ENCODE data around the gene CCDC8.
"Not testable (repeated sequence)": the region's sequence is repeated elsewhere in the genome, so short reads cannot be mapped to it uniquely, and the experiment has no call there.

CCDC8 gene

DNA sequence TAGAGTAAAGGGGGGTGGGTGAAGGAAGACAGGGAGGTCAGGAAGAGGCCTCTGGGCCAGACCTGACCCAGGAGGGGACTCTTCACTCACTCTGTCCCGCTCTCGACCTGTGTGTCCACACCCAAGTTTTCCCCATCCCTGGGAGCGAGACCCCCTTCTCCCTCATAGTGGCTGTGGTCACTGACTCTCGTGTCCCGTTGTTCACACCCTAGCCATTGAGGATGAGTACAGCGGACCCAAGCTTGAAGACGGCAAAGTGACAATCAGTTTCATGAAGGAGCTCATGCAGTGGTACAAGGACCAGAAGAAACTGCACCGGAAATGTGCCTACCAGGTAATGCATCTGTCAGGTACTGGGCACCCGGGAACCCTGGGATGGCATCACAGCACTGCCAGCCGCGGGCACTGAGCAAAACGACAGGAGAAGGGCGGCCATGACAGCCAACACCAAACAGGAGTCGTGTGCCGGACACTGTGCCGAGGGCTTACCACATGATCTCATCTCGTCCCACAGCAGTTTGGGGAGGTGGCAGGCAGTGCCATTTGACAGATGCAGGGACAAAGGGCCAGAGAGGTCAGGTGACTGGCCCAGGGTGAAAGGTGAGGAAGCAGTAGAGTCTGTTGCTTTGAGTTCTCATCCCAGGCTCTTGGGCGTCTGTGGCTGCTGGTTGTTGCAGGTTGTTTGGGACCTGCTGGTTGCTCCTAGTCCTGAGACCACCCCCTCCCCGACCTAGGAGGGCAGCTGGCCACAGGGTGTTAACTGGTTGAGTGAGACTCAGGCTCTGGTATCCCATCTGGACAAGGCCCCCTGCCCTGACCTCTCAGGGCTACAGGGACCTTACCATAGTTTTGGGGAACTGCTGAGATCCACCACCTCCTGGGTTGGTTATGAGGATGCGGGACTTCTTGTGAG, 36.9 kb downstream of the CCDC8 start:
- no peak for DNase-seq

DNA sequence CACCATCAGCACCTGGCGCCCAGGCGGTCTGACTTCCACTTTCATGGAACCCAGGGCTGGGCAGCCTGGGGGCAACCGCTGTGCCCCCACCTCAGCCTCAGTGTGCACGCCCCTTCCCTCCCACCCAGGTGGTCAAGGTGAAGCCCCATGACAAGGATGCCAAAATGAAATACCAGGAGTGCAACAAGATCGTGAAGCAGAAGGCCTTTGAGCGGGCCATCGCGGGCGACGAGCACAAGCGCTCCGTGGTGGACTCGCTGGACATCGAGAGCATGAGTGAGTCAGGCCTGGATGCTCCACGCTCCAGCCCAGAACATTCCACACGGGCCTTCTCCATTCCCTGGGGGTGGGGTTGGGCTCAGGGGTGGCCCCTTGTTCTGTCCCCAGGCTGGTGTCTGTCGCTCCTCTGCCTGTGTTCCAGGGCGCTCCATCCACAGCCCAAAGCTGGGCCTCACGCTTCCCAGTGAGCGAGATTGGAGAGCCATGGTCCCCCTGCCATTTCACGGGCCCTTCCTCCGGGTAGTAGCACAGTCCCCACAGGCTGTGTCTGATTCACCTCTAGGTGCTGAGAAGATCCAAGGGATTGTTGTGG, 37.8 kb downstream of the CCDC8 start:
- not testable (repeated sequence) for DNase-seq

DNA sequence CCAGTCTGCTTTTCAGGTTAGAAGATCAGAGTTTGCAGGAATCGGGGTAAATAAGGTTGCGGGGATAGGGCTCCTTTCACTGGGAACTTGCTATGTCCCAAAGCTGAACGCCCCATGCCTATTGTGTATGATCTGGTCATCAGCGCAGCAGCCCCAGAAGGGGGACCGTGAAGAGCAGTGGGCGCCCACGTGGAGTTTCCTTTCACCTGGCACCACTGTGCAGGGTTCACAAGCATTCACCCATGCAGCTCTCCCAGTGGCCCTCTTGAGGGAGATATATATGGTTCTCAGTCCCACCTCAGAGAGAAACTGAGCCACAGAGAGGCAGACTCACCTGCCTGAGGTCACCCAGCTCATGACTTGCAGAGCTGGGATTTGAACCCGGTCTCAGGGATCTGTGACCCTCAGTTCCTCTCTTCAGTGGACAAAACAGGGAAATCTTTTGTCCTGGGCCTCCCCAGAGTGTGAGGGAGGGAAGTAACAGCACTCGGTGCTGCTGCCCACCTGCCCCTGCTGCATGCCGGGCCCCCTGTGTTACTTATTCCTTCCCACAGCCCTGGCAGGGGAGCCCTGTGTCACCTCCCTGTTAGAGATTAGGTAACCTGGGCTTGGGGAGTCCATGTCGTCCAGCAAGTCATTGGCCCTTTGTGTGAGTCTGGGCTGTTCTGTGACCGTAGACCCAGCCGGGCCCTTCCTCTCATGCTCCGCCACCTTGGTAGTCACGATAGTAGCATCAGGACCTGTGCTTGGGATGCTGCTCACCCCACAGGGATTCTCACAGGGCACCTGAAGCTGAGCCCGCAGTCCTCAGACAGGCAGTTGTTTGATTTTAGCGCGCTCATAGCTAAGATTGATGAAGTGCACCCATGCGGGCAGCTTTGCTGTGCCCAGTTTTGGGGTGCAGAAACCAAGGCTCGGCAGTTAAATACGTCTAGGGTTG, 38.6 kb downstream of the CCDC8 start:
- DNase-seq = no peak

DNA sequence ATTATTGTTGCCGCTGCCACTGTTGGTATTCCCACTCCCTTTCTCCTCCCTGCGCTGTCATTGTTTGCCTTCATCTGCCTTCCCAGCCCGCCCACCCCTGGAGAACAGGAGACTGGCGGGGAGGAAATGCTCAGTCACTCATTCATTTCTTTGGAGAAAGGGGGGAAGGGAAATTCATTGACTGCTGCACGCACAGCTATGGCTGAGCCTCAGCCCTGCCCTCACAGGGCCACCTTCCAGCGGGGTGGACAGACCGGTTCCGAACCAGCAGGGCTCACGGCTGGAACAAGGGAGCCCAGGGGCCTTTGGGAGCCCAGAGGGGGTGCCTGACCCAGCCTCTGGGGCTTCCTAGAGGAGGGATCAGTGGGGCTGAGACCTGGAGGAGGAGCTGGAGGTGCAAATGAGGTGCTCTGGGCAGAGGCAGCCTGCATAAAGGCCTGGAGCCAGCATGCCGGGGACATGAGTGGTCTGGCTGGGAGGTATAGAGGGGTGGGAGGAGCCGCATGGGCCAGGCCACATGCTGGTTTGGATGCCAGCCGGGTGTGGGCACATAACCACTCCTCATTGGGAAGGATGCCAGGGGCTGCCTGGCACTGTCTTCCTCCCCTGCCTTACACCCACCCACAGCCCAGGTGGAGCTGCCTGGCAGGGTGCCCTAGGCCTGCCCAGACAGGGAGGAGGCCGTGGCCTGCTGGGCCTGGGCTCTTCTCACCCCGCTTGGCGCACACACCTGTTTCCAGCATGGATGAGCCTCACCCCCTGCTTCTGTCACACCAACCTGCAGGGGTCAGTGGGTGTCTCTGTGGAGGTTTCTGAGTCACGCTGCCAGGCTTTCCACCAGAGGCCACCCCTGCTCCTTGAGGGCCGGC, 39.6 kb downstream of the CCDC8 start:
- peak; percentile 92 for DNase-seq

DNA sequence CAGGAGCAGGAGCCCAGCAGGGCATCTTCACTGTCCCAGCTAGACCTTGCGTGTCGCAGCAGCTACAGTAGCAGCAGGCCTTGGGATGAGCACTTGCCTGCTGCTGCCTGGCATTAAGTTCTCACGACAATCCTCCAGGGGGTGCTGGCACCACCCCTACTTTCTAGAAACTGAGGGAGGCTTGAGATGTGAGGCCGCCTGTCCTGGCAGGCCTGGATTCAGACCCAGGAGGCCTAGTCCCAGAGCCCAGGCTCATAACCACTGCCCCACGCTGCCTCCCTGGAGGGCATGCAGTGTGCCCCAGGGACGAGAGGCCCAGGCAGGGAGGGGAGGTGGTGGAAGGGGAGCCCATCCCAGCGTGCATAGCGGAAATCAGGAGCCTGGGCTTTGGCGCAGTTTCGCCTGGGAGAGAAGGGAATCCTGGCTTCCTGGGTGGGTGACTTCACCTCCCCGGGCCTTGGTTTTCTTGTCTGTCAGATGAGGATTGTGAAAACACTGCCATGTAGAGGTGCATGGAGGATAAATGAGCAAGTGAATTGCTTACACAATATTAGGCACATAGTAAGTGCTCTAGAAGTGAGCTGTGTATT, 40.4 kb downstream of the CCDC8 start:
- no peak for DNase-seq

DNA sequence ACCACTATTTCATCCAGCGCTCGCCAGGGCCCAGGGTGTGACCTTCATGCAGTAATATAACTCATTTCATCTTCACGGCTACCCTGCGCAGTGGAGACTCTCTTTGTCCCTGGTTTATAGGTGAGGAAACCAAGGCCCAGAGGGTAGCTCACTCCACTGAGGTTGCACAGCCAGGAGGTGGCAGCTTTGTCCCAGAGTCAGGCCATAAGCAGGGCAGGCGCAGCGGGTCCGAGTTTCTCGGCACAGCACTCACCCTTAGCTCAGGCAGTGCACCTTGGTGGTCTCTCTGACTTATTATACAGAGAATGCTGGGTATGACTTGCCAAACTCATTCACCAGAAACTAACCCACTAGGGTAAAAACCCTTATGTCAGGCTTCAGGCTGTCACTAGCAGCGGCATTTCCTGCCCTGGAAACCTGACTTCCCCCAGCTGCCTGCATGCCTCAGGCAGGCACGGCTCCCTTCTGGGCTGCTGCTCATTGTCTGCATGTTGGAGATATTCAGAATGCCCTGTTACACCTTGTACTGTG, 41.9 kb downstream of the CCDC8 start:
- DNase-seq = no peak

DNA sequence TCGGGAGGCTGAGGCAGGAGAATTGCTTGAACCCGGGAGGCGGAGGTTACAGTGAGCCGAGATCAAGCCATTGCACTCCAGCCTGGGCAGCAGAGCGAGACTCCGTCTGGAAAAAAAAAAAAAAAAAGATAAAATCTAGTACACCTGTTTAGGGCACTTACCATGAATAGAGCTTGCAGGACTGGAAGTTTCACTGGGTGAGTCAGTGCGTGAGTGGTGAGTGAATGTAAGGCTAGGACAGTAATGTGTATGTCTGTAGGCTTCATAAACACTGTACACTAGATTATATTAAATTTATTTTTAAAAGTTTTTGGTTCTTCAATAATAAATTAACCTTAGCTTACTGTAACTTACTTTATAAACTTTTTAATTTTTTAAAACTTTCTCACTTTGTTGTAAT, 43.5 kb downstream of the CCDC8 start:
- DNase-seq = no peak

DNA sequence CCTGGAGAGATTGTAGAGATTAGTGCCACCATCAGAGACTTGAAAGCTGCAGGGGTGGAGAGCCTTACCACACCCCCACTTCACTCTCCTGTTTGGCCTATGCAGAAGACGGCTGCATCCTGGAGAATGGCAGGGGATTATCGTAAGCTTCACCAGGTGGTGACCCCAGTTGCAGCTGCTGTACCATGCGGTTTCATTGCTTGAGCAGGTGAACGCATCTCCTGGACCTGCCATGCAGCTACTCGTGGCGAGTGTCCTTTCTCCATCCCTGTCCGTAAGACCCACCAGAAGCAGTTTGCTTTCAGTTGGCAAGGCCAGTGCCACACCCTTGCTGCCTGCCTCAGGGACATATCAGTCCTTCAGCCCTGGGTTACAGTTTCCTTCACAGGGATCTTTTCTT, 45.2 kb downstream of the CCDC8 start:
- DNase-seq = no peak

DNA sequence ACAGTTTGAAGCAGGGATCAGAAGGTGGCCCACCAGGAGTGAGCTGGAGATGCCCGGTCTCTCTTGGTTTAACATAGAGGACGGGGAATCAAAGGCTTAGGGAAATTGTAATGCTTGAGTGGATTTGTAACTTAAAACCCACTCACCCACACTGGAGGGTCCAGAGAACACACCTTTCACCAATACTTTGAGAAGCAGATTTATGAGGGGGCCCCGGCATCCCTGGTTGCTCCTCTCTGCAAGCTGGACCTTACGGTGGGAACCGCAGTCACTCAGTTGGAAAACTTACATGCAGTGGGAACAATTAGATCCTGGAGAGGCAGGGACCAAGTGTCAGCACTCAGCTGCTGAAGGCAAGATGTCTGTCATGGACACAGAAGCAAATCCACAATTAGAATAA, 45.9 kb downstream of the CCDC8 start:
- DNase-seq = no peak

DNA sequence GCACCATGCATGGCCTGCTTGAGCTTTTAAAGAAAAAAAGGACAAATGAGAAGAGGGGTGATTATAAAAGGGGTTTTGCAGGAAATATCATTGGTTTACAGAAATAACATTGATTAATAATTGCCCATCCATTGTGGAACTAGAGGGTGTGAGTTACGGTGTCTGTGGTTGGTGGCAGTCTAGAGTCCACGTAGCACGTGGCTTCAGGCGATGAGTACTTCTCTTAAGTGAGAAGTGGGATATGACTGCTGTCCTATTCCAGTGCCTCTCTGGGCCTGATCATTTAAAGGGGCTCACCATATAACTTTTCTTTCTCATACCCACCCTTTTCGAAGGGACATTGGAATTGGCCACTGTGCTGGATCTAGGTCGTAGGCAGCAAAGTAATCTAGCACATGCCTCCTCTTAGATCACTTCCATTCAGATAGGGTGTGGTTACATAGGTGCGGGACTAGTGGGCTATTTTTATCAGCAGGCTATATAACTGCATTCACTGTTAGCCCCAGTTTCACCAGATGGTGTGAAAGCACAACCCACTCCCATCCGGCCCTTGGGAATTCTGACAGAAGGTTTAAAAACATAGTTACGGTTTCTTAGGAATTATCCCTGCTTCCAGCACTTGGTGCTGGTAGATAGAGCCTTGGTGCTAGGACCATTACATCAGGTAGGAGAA, 46.6 kb downstream of the CCDC8 start:
- DNase-seq = no peak

DNA sequence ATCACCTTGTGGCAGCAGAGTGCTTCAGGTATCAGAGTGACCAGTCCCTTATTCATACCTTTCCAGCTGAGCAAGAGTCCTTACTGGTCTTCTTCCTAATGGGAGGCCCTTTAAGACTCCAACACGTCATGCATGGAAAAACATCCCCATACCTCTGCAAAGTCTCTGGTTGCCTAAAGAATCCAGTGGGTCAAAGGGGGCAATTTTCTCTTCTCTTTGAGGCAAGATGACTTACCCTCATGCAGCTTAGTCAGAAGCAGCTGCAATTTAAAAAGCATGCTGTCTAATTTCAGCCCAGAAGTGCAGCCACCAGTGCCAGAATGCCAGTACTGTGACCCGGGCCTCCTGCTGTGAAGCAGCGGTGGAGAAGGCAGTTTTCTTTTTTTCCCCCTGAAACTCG, 47.8 kb downstream of the CCDC8 start:
- DNase-seq = no peak

DNA sequence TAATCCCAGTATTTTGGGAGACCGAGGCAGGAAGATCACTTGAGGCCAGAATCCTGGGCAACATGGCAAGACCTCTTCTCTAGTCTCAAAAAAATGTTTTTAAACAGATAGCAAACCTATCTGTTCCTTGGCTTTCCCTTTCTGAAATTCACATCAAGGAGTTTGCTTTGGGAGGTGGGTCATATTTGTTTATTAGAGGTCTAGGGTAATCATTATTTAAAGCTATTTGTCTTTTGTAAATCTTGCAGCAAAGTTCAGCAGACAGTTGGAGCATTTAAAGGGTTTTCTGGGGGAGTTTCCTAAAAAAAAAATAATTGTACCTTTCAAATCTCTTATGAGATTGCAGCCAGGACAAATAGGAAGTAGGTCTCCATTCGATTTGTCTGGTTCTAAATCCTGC, 49.0 kb downstream of the CCDC8 start:
- DNase-seq = no peak

DNA sequence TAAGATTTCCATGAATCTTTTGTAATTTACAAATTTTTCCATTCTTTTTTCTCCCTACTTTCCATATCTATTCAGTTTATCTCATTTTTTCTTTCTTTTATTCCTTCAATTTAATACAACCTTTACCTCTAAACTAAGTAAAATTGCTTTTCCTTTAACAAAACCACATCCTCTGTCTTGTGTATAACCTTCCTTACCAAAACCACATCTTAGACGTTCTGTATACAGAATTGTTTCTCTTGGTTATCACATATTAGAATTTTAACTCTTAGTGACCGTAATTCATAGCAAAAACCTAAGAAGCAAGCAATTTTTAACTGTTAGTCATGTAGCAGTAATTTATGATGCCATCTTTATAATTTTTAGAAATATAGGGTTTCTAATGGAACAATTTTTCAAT, 51.4 kb downstream of the CCDC8 start:
- DNase-seq = no peak
